Kasumi-1 (cell line): Measurements from ENCODE around the gene ADAMTS17.

Experiments used
- DNase-seq, 2 experiments: peaks; one replicate each; lab custom pipeline; 2025; lab: John Stamatoyannopoulos, UW

The ADAMTS17 gene

GRCh38 chr15:100198442-100198841, 143.3 kb downstream of the ADAMTS17 start:
- no peak for DNase-seq

- no peak for DNase-seq
Observed at GRCh38 chr15:100196326-100197058, 145.3 kb downstream of the ADAMTS17 start.

- DNase-seq, result no peak
Observed at GRCh38 chr15:100194996-100195395, 146.8 kb downstream of the ADAMTS17 start.

- no peak for DNase-seq
Observed at GRCh38 chr15:100193277-100193860, 148.4 kb downstream of the ADAMTS17 start.

- DNase-seq, result no peak
Observed at GRCh38 chr15:100192097-100193080, 149.4 kb downstream of the ADAMTS17 start.

- DNase-seq, result no peak
Observed at GRCh38 chr15:100191161-100191560, 150.6 kb downstream of the ADAMTS17 start.

- no peak for DNase-seq
Observed at GRCh38 chr15:100190675-100191074, 151.1 kb downstream of the ADAMTS17 start.

GRCh38 chr15:100189849-100190248, 151.9 kb downstream of the ADAMTS17 start:
- no peak for DNase-seq

GRCh38 chr15:100189319-100189718, 152.5 kb downstream of the ADAMTS17 start:
- DNase-seq, result no peak

GRCh38 chr15:100187677-100188076, 154.1 kb downstream of the ADAMTS17 start:
- DNase-seq, result no peak

- DNase-seq, result no peak
Observed at GRCh38 chr15:100186960-100187359, 154.8 kb downstream of the ADAMTS17 start.

- DNase-seq, result no peak
Observed at GRCh38 chr15:100186366-100186765, 155.4 kb downstream of the ADAMTS17 start.

- DNase-seq, result no peak
Observed at GRCh38 chr15:100183921-100184495, 157.8 kb downstream of the ADAMTS17 start.

- DNase-seq, result no peak
Observed at GRCh38 chr15:100180921-100181320, 160.9 kb downstream of the ADAMTS17 start.

GRCh38 chr15:100175406-100176114, 166.2 kb downstream of the ADAMTS17 start:
- DNase-seq, result no peak

- DNase-seq, result no peak
Observed at GRCh38 chr15:100174904-100175275, 166.9 kb downstream of the ADAMTS17 start.

- DNase-seq, result no peak
Observed at GRCh38 chr15:100174159-100174903, 167.4 kb downstream of the ADAMTS17 start.

GRCh38 chr15:100172356-100173024, 169.3 kb downstream of the ADAMTS17 start:
- no peak for DNase-seq

- no peak for DNase-seq
Observed at GRCh38 chr15:100171411-100171810, 170.4 kb downstream of the ADAMTS17 start.
